ENCODE measurements around the gene GRHL1.
"Not testable (repeated sequence)": the region's sequence is repeated elsewhere in the genome, so short reads cannot be mapped to it uniquely, and the experiment has no call there.

Gene GRHL1

GRCh38 chr2:9912468-9912867 is 39.0 kb upstream of the GRHL1 start:
- H3K4me3 ChIP-seq (ENCODE audit: control insufficient read depth, low read depth, low read length) = no peak overlapping the region
- TF ChIP-seq CTCF (conservative IDR thresholded peaks at IDR 0.05; ENCODE audit: control insufficient read depth, insufficient read depth, low read depth, low read length) = no peak
- DNase-seq (ENCODE audit: low read depth) = no peak

GRCh38 chr2:9914384-9915065 is 37.0 kb upstream of the GRHL1 start:
- DNase-seq (ENCODE audit: low read depth) = peak; percentile 90
- no peak overlapping the region for H3K4me3 ChIP-seq (ENCODE audit: control insufficient read depth, low read depth, low read length)
- peak; percentile 30 for TF ChIP-seq CTCF (conservative IDR thresholded peaks at IDR 0.05; ENCODE audit: control insufficient read depth, insufficient read depth, low read depth, low read length)

GRCh38 chr2:9918275-9918674 is 33.2 kb upstream of the GRHL1 start:
- DNase-seq (ENCODE audit: low read depth) = peak; percentile 57
- no peak for TF ChIP-seq CTCF (conservative IDR thresholded peaks at IDR 0.05; ENCODE audit: control insufficient read depth, insufficient read depth, low read depth, low read length)
- no peak overlapping the region for H3K4me3 ChIP-seq (ENCODE audit: control insufficient read depth, low read depth, low read length)

- DNase-seq (ENCODE audit: low read depth) = no peak
- TF ChIP-seq CTCF (conservative IDR thresholded peaks at IDR 0.05; ENCODE audit: control insufficient read depth, insufficient read depth, low read depth, low read length) = no peak
- H3K4me3 ChIP-seq (ENCODE audit: control insufficient read depth, low read depth, low read length) = no peak overlapping the region
Observed at GRCh38 chr2:9919512-9919911, 32.0 kb upstream of the GRHL1 start.

GRCh38 chr2:9927020-9927419 is 24.5 kb upstream of the GRHL1 start:
- DNase-seq (ENCODE audit: low read depth); H3K4me3 ChIP-seq (ENCODE audit: control insufficient read depth, low read depth, low read length): not testable (repeated sequence)

GRCh38 chr2:9937258-9937657 is 14.2 kb upstream of the GRHL1 start:
- no peak overlapping the region for H3K4me3 ChIP-seq (ENCODE audit: control insufficient read depth, low read depth, low read length)
- no peak for TF ChIP-seq CTCF (conservative IDR thresholded peaks at IDR 0.05; ENCODE audit: control insufficient read depth, insufficient read depth, low read depth, low read length)

GRCh38 chr2:9937968-9938367 is 13.5 kb upstream of the GRHL1 start:
- H3K4me3 ChIP-seq (ENCODE audit: control insufficient read depth, low read depth, low read length) = no peak overlapping the region

More at GRCh38 chr2:9937258-9937657, 14.2 kb upstream of the GRHL1 start:
- DNase-seq (ENCODE audit: low read depth) = no peak

More at GRCh38 chr2:9937968-9938367, 13.5 kb upstream of the GRHL1 start:
- DNase-seq (ENCODE audit: low read depth) = no peak
- TF ChIP-seq CTCF (conservative IDR thresholded peaks at IDR 0.05; ENCODE audit: control insufficient read depth, insufficient read depth, low read depth, low read length) = no peak

Measured in fibroblast of mammary gland (primary cell).